ENCODE measurements around the gene DCX.

The DCX gene

DNA sequence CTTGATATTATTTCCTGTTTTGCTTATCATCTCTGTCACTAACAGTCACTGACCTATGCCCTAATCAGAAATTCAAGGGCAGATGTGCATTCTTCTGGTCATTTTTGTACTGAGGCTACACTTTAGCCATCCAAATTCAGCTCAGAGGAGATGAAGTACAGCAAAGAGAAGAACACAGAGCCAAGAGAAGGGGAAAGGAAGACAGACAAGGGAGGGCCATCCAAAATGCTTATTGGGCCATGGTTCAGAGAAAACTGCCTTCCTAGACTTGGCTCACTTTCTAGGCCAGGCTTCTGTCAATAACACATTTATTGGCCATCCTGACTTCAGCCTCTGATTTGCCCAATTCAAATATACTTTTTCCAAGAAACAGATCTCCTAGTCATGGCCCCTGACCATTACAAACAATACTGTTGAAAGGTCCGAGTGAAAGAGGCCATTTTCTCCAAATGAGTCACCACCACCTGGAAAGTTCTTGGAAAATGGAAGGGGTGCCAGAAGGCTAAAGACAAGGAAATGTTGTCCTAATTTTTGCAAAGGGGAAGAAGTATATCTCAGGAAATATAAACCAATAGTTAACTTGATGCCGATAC, 56.4 kb downstream of the DCX start:
- no peak overlapping the region for H3K4me3 ChIP-seq
- no peak overlapping the region for H3K27ac ChIP-seq
- TF ChIP-seq, protein P1, sequence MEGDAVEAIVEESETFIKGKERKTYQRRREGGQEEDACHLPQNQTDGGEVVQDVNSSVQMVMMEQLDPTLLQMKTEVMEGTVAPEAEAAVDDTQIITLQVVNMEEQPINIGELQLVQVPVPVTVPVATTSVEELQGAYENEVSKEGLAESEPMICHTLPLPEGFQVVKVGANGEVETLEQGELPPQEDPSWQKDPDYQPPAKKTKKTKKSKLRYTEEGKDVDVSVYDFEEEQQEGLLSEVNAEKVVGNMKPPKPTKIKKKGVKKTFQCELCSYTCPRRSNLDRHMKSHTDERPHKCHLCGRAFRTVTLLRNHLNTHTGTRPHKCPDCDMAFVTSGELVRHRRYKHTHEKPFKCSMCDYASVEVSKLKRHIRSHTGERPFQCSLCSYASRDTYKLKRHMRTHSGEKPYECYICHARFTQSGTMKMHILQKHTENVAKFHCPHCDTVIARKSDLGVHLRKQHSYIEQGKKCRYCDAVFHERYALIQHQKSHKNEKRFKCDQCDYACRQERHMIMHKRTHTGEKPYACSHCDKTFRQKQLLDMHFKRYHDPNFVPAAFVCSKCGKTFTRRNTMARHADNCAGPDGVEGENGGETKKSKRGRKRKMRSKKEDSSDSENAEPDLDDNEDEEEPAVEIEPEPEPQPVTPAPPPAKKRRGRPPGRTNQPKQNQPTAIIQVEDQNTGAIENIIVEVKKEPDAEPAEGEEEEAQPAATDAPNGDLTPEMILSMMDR (IDR thresholded peaks at IDR 0.05): no peak
- no peak for DNase-seq
- intact Hi-C loops (cut with DNase I; ENCODE audit: low total_unique reads): no loop called here
- no peaks in the 10 kb centered on the region for H3K27me3 ChIP-seq
- no peaks in the 10 kb centered on the region for H3K9me3 ChIP-seq
- peaks cover 0 to 15% (median 3%) of the 10 kb centered on the region in 4 donors for H3K4me1 ChIP-seq
- no peaks in the 10 kb centered on the region for H3K36me3 ChIP-seq

DNA sequence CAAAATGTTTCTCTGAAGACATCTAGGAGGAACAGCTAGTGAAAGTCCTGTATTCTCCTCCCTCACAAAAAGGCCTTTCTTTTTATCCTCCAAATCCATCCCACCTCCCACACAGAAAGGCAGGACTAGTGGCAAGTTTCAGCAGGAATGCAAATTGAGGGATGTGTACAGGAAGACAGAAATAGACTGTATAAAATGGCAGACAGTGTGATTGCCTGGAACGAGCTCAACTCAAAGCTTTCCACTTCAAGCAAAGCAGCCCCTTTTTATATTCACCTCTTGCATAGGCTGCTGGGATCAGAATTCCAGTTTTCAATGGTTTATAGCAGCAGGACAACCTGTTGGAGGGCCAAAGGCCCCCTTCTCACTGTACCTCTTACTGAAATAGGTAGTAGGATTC, 57.5 kb downstream of the DCX start:
- TF ChIP-seq, protein P1 (IDR thresholded peaks at IDR 0.05): no peak
- Histone ChIP-seq H3K27me3 (no peaks in the 10 kb centered on the region), H3K4me3 (no peak overlapping the region), H3K27ac (no peak overlapping the region), H3K36me3 (no peaks in the 10 kb centered on the region), H3K4me1 (peaks cover 0 to 15% (median 3%) of the 10 kb centered on the region in 4 donors), H3K9me3 (no peaks in the 10 kb centered on the region)
- DNase-seq: no peak
- intact Hi-C loops (cut with DNase I; ENCODE audit: low total_unique reads): no loop called here

DNA sequence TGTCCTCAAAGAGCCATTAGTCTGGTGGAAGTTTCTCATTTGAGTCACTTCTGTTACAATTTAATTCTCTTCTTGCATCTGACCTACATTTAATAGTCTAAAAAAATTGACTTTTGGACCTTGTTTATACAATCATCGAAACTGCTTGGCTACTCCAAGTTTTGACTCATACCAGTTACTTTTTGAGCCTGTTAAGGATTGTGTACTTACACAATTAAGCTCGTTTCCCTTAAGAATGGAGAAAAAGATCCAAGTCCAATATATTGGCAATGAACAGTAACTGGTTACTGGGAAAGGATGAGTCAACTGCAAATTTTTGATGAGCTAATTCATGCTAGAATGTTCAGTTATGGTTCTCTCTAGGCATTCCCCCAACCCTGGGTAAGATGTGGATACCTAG, 58.2 kb downstream of the DCX start:
- Histone ChIP-seq H3K9me3 (no peaks in the 10 kb centered on the region), H3K4me3 (no peak overlapping the region), H3K27ac (no peak overlapping the region), H3K4me1 (peaks cover 0 to 15% (median 3%) of the 10 kb centered on the region in 4 donors), H3K27me3 (no peaks in the 10 kb centered on the region), H3K36me3 (no peaks in the 10 kb centered on the region)
- TF ChIP-seq, protein P1 (IDR thresholded peaks at IDR 0.05): no peak
- no peak for DNase-seq
- intact Hi-C loops (cut with DNase I; ENCODE audit: low total_unique reads): no loop called here

DNA sequence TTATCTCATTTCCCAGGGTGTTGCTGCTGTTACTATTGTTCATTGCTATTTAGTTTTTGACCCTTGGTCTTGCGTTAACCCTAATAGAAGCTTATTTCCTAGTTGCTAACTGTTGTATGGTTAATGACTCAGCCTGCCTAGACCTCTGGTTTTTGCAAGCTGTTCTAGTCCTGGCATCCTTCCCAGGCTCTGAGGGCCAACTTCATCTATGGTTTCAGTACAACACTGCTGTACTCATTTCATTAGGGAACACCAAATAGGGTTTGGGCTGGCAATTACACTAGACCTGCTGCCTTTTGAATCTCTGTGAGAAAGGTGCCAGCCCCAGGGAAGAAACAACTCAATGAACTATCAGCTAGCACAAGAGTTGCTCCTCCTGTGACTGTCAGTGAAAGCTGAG, 59.6 kb downstream of the DCX start:
- Histone ChIP-seq H3K27ac (no peak overlapping the region), H3K4me1 (peaks cover 0 to 15% (median 3%) of the 10 kb centered on the region in 4 donors), H3K9me3 (no peaks in the 10 kb centered on the region), H3K36me3 (no peaks in the 10 kb centered on the region), H3K4me3 (no peak overlapping the region), H3K27me3 (no peaks in the 10 kb centered on the region)
- peak in 1 of 2 donors; percentile 57 for DNase-seq
- TF ChIP-seq, protein P1 (IDR thresholded peaks at IDR 0.05): no peak
- intact Hi-C loops (cut with DNase I; ENCODE audit: low total_unique reads): no loop called here

DNA sequence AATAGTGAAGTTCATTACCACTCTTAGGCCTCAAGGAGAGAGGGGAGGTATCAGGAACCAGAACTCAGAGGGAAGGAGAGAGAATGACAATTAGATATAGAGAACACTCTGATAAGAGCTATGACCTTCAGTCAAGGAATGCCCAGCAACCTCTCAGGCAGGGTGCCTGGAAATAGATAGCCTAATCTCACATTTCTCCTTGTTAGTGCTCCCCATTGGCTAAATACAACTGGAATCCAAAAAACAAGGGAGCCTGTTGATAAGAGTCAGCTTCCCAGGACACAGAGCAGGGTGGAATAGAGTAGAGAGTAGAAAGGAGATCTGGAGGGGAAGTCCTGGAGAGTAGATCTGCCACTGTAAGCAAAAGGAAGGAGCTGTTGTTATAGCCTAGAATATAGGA, 62.1 kb downstream of the DCX start:
- TF ChIP-seq, protein P1 (IDR thresholded peaks at IDR 0.05): no peak
- H3K4me1 ChIP-seq: peaks cover 0 to 15% (median 3%) of the 10 kb centered on the region in 4 donors
- no peak overlapping the region for H3K27ac ChIP-seq
- H3K9me3 ChIP-seq: no peaks in the 10 kb centered on the region
- no peak for DNase-seq
- no peak overlapping the region for H3K4me3 ChIP-seq
- intact Hi-C loops (cut with DNase I; ENCODE audit: low total_unique reads): no loop called here
- H3K27me3 ChIP-seq: no peaks in the 10 kb centered on the region
- H3K36me3 ChIP-seq: no peaks in the 10 kb centered on the region

DNA sequence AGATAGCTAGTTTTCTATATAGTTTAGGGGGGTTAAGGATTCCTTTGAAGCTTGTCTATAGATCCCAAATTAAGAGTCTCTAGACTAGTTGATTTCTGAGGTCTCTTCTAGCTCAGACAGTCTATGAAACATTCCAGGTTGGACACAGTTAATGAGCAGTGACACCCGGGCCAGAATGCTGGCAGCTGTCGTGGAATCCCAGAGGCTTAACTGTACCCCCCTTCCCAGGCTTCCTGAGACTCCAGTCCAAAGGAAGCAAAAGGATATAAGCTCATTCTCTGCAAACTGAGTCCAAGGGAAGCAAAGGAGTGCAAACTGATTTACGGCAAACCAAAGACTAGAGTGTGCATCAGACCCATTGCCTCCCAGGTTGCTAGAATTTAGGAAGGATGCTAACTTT, 62.9 kb downstream of the DCX start:
- Histone ChIP-seq H3K4me3 (no peak overlapping the region), H3K27me3 (no peaks in the 10 kb centered on the region), H3K27ac (no peak overlapping the region), H3K36me3 (no peaks in the 10 kb centered on the region), H3K9me3 (no peaks in the 10 kb centered on the region), H3K4me1 (peaks cover 0 to 15% (median 3%) of the 10 kb centered on the region in 4 donors)
- DNase-seq: no peak
- intact Hi-C loops (cut with DNase I; ENCODE audit: low total_unique reads): no loop called here
- TF ChIP-seq, protein P1 (IDR thresholded peaks at IDR 0.05): no peak

All from tibial artery (tissue), 4 donors.